WTC11 (cell line): ENCODE measurements around the gene SHPK. TPM values are rescaled to one million over a fixed set of nuclear protein-coding genes. Genes with fewer than 3 reads are reported as not detected.

Experiments
- ATAC-seq: fragments of 200-7000 bp; cut with Tn5 transposase; 2 replicates; pipeline ENCODE4 v1.10.0; 2021; ENCODE audit warnings: mild to moderate bottlenecking, moderate library complexity
- CTCF ChIA-PET: fragments of 300-600 bp; sonication (Branson Sonifier 250); formaldehyde crosslinking; loops from one replicate; lab custom pipeline; 2021; ENCODE audit warnings: antibody characterized with exemption; lab: Charles Lee
- POLR2A ChIA-PET: fragments of 350-600 bp; sonication (Branson Sonifier 250); formaldehyde crosslinking; loops from one replicate; lab custom pipeline; 2021; ENCODE audit warnings: antibody characterized with exemption; lab: Charles Lee
- DNase-seq: peaks from one replicate; pipeline ENCODE4 v3.0.0; 2021; ENCODE audit warnings: low spot score
- H3K27ac Mint-ChIP-seq: 2 replicates; pipeline ENCODE4 v1.8.0; 2021; ENCODE audit warnings: mixed read lengths
- H3K27me3 Mint-ChIP-seq: 2 replicates; pipeline ENCODE4 v1.8.0; 2021; ENCODE audit warnings: low read depth, mild to moderate bottlenecking, moderate library complexity, mixed read lengths
- H3K36me3 Mint-ChIP-seq: 2 replicates; pipeline ENCODE4 v1.8.0; 2021; ENCODE audit warnings: mixed read lengths
- H3K4me1 Mint-ChIP-seq: 2 replicates; pipeline ENCODE4 v1.8.0; 2022; ENCODE audit warnings: mixed read lengths
- H3K4me3 Mint-ChIP-seq: 2 replicates; pipeline ENCODE4 v1.8.0; 2021; ENCODE audit warnings: mild to moderate bottlenecking, moderate library complexity, mixed read lengths
- H3K9me3 Mint-ChIP-seq: 2 replicates; pipeline ENCODE4 v1.8.0; 2021; ENCODE audit warnings: mixed read lengths
- E2F1 ChIP-seq: sonication (generic); formaldehyde crosslinking; IDR thresholded peaks from 2 replicates; pipeline ENCODE4 v1.8.0; 2022; ENCODE audit warnings: mild to moderate bottlenecking, missing genetic modification reagents
- E2F4 ChIP-seq: sonication (generic); formaldehyde crosslinking; IDR thresholded peaks from 2 replicates; pipeline ENCODE4 v1.8.1; 2022; ENCODE audit warnings: low read depth, mild to moderate bottlenecking, moderate library complexity, missing genetic modification reagents, borderline replicate concordance
- FOXP4 ChIP-seq: sonication (generic); formaldehyde crosslinking; IDR thresholded peaks from 2 replicates; pipeline ENCODE4 v1.8.0; 2022; ENCODE audit warnings: mild to moderate bottlenecking, missing genetic modification reagents
- GTF2I ChIP-seq: fragments of 250-450 bp; sonication (Bioruptor Pico); conservative IDR thresholded peaks from 2 replicates; pipeline ENCODE4 v1.4.0; 2021; ENCODE audit warnings: mild to moderate bottlenecking
- HMGA2 ChIP-seq: fragments of 250-450 bp; sonication (Bioruptor Pico); IDR thresholded peaks from 2 replicates; pipeline ENCODE4 v1.4.0; 2021; ENCODE audit warnings: mild to moderate bottlenecking, moderate library complexity
- IRF2 ChIP-seq: sonication (generic); formaldehyde crosslinking; IDR thresholded peaks from 2 replicates; pipeline ENCODE4 v1.8.0; 2022; ENCODE audit warnings: low read depth, missing genetic modification reagents, borderline replicate concordance
- JUN ChIP-seq: sonication (generic); formaldehyde crosslinking; IDR thresholded peaks from 2 replicates; pipeline ENCODE4 v1.8.0; 2023; ENCODE audit warnings: mild to moderate bottlenecking, missing genetic modification reagents
- KAT7 ChIP-seq: sonication (generic); formaldehyde crosslinking; IDR thresholded peaks from 2 replicates; pipeline ENCODE4 v1.8.1; 2023; ENCODE audit warnings: missing genetic modification reagents, mild to moderate bottlenecking, borderline replicate concordance
- MYBL2 ChIP-seq: sonication (generic); formaldehyde crosslinking; IDR thresholded peaks from 2 replicates; pipeline ENCODE4 v1.8.1; 2023; ENCODE audit warnings: mild to moderate bottlenecking, moderate library complexity, missing genetic modification reagents
- NR1H2 ChIP-seq: sonication (generic); formaldehyde crosslinking; IDR thresholded peaks from 2 replicates; pipeline ENCODE4 v1.9.0; 2021; ENCODE audit warnings: mild to moderate bottlenecking, moderate library complexity, missing genetic modification reagents
- PRDM15 ChIP-seq: sonication (generic); formaldehyde crosslinking; IDR thresholded peaks from 2 replicates; pipeline ENCODE4 v1.8.0; 2022; ENCODE audit warnings: missing genetic modification reagents
- RELA ChIP-seq: sonication (generic); formaldehyde crosslinking; IDR thresholded peaks from 2 replicates; pipeline ENCODE4 v1.8.1; 2022; ENCODE audit warnings: missing genetic modification reagents, mild to moderate bottlenecking, borderline replicate concordance
- SP1 ChIP-seq: sonication (generic); formaldehyde crosslinking; conservative IDR thresholded peaks from 2 replicates; pipeline ENCODE4 v1.8.1; 2022; ENCODE audit warnings: missing genetic modification reagents
- ZBTB43 ChIP-seq: sonication (generic); formaldehyde crosslinking; IDR thresholded peaks from 2 replicates; pipeline ENCODE4 v1.8.1; 2023; ENCODE audit warnings: mild to moderate bottlenecking, missing genetic modification reagents
- ZMAT4 ChIP-seq: fragments of 250-450 bp; sonication (Bioruptor Pico); IDR thresholded peaks from 2 replicates; pipeline ENCODE4 v1.9.0; 2021; ENCODE audit warnings: mild to moderate bottlenecking
- ZNF138 ChIP-seq: sonication (generic); formaldehyde crosslinking; conservative IDR thresholded peaks from 2 replicates; pipeline ENCODE4 v1.8.1; 2022; ENCODE audit warnings: mild to moderate bottlenecking, moderate library complexity, missing genetic modification reagents
- ZNF232 ChIP-seq: sonication (generic); formaldehyde crosslinking; IDR thresholded peaks from 2 replicates; pipeline ENCODE4 v1.8.0; 2022; ENCODE audit warnings: mild to moderate bottlenecking, missing genetic modification reagents
- ZNF416 ChIP-seq: fragments of 250-450 bp; sonication (Bioruptor Pico); IDR thresholded peaks from 2 replicates; pipeline ENCODE4 v1.9.0; 2021; ENCODE audit warnings: mild to moderate bottlenecking, inconsistent platforms
- ZNF532 ChIP-seq: fragments of 250-450 bp; sonication (Bioruptor Pico); IDR thresholded peaks from 2 replicates; pipeline ENCODE4 v1.9.0; 2021; ENCODE audit warnings: mild to moderate bottlenecking, borderline replicate concordance
- ZSCAN18 ChIP-seq: fragments of 250-450 bp; sonication (Bioruptor Pico); IDR thresholded peaks from 2 replicates; pipeline ENCODE4 v2.1.2; 2022; ENCODE audit warnings: mild to moderate bottlenecking, moderate library complexity
- total RNA-seq: library from RNA; stranded (reverse); gene quantifications from 3 replicates; pipeline ENCODE4 v1.2.3, GENCODE V29; 2021

SHPK gene
- total RNA-seq, 1 experiment from 2014 or later: 29.2 TPM

GRCh38 chr17:3636154-3636907 lies at the start of gene SHPK, which contains the start of gene CTNS (continued):
- TF ChIP-seq RELA (CRISPR knock-in tag) (0 out of 2 replicates have a peak, but pooled peaks have one; percentile 53), NR1H2 (CRISPR knock-in tag) (no peak), ZNF532 (CRISPR knock-in tag) (no peak), ZNF416 (no peak), ZSCAN18 (CRISPR knock-in tag) (no peak), ZMAT4 (no peak), HMGA2 (CRISPR knock-in tag) (no peak)

- no peak for ATAC-seq
- no peaks in the 10 kb centered on the region; the same call in none of the 2 replicates for H3K27me3 Mint-ChIP-seq
- no peak overlapping the region for H3K27ac Mint-ChIP-seq
- ChIA-PET CTCF (no interaction called here), POLR2A (no interaction called here)
- 0 out of 2 replicates have a peak, but pooled peaks cover 6% of the 10 kb centered on the region for H3K4me1 Mint-ChIP-seq
- no peak for DNase-seq
- H3K9me3 Mint-ChIP-seq: no peaks in the 10 kb centered on the region
- no peaks in the 10 kb centered on the region for H3K36me3 Mint-ChIP-seq
- no peak overlapping the region for H3K4me3 Mint-ChIP-seq
- TF ChIP-seq SP1 (CRISPR knock-in tag): no peak
- no peak for TF ChIP-seq GTF2I (CRISPR knock-in tag)
- TF ChIP-seq IRF2 (CRISPR knock-in tag): no peak
- TF ChIP-seq PRDM15 (CRISPR knock-in tag): no peak
- TF ChIP-seq JUN (CRISPR knock-in tag): no peak
- no peak for TF ChIP-seq E2F4
- no peak for TF ChIP-seq MYBL2 (CRISPR knock-in tag)
- TF ChIP-seq E2F1: no peak
- TF ChIP-seq KAT7: no peak
- TF ChIP-seq ZNF232 (CRISPR knock-in tag): no peak
- TF ChIP-seq ZNF138 (CRISPR knock-in tag): no peak
- TF ChIP-seq ZBTB43 (CRISPR knock-in tag): no peak
- no peak for TF ChIP-seq FOXP4
- no peak for TF ChIP-seq NR1H2 (CRISPR knock-in tag)
These were observed 49.1 kb upstream of the SHPK start for GRCh38 chr17:3685174-3685573.
